GM18505 (cell line): ENCODE measurements around the gene ASS1.

Experiments
- ATAC-seq: cut with Tn5 transposase; IDR thresholded peaks from one replicate; pipeline ENCODE4 v1.9.1; 2021; ENCODE audit not compliant: unreplicated experiment
- POLR2A ChIP-seq: IDR thresholded peaks from 4 replicates; pipeline ENCODE4 v1.6.1; 2011; ENCODE audit warnings: borderline replicate concordance; ENCODE audit not compliant: insufficient read depth, insufficient read length; ENCODE audit errors: extremely low read depth

Gene ASS1

GRCh38 chr9:130527651-130528310 is 83.0 kb downstream of the ASS1 start:
- TF ChIP-seq POLR2A = no peak
- ATAC-seq = no peak

GRCh38 chr9:130528674-130529073 is 83.9 kb downstream of the ASS1 start:
- no peak for TF ChIP-seq POLR2A
- ATAC-seq = no peak

DNA sequence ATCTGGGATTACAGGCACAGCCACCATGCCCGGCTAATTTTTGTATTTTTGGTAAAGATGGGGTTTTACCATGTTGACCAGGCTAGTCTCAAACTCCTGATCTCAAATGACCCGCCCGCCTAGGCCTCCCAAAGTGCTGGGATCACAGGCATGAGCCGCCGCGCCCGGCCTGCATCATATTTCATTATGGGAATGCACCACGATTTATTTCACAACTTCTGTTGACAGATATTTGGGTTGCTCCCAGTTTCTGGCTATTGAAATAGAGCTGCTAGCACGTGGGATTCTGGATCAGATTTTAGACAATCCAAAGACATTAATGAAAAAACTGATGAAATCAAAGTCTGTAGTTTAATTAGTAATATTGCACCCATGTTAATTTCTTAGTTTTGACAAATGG is 86.2 kb downstream of the ASS1 start:
- no peak for TF ChIP-seq POLR2A
- no peak for ATAC-seq

- TF ChIP-seq POLR2A = no peak
- ATAC-seq = no peak
Measured at GRCh38 chr9:130531670-130532069, 86.9 kb downstream of the ASS1 start.

DNA sequence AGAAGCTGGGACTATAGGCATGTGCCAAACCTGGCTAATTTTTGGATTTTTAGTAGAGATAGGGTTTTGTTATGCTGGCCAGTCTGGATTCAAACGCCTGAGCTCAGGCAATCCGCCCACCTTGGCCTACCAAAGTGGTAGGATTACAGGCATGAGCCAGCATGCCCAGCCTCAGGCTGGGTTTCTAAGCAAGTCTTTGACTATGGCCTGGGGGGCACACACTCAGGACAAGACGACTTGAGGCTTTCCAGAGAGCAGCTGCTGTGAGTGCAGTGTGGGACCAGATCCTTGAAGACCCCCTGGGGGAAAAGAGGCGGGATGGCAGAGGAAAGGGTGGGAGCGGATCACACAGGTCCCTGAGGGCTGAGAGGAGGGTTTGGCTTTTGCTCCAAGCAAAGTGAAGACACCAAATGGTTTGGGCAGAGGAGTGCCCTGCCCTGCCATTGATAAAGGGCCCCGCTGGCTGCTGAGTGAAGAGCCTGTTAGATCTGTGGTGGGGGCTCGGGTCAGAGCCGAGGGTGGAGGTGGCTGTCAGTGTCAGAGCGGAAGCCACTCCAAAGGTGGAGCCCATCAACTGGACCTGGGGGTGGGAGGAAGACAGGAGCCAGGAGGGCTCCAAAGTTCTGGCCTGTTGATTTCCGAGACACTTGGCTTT is 87.8 kb downstream of the ASS1 start:
- no peak for ATAC-seq

DNA sequence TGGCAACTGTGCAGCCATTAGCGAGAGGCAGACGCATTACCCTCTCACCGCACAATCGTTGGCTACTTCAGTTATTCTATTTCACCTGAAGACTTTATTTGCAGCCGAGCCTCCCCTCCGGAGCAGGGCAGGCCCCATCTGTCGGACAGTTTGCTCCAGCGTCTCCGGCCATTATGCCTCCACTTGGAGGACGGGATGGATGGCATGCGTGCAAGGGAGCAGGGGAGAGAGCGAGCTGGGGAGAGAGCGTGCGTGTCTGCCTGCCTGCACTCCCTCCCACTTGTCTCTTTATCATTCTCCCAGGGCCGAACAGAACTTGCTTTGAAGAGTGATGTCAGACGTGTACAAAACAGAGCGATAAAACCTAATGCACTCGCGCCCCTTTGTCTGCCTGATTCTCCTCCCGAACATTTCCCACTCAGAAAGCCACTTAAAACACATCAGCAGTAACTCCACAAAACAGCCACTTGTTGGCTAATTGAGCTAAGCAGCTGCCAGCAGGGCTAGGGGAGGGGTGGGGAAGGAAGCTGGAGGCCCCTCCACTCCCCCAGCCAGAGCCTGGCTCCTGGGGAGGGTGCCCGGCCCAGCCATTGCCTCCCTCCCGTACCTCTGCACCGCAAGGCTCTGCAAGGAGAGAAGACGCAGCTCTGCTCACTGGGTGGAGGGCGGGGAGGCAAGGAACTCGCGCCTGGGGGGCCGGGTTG is 91.2 kb downstream of the ASS1 start:
- no peak for TF ChIP-seq POLR2A
- ATAC-seq = no peak

More for the DNA sequence above, 87.8 kb downstream of the ASS1 start:
- no peak for TF ChIP-seq POLR2A

GRCh38 chr9:130536701-130537107 is 91.9 kb downstream of the ASS1 start:
- no peak for TF ChIP-seq POLR2A
- ATAC-seq = no peak

DNA sequence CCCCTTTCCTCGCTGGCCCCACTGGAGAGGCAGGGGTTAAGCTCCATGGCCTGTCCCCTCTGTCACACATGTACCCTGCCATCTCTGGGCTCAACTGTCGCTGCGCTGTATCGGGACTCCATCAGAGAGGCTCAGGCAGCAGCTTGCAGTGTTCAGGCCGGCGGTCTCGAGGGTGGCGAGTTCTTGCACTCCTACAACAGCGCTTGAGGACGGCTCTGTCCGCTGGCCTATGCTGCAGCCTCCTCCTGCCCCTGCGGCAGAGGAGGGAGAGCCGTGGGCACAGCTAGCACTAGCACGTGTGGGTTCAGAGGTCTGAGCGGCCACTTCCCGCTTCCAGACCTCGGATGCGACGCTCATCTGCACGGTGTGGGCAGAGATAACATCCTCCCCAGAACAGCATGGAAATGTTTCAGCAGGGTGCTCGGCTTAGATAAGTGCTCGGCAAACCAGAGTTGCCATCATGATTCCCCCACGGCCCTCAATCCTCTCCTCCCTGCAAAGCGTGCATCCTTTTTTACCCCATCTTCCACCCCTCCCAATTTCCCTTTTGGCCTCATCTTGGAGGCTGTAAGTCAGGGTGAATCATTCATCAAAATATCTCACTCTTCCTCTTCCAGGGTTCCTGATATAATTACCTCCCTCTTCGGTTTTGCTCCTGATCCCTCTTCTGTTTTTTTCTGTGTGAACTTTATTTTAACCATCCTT is 92.7 kb downstream of the ASS1 start:
- TF ChIP-seq POLR2A = no peak
- ATAC-seq = no peak

- no peak for ATAC-seq
- TF ChIP-seq POLR2A = no peak
Measured at GRCh38 chr9:130539420-130540223, 94.9 kb downstream of the ASS1 start.

DNA sequence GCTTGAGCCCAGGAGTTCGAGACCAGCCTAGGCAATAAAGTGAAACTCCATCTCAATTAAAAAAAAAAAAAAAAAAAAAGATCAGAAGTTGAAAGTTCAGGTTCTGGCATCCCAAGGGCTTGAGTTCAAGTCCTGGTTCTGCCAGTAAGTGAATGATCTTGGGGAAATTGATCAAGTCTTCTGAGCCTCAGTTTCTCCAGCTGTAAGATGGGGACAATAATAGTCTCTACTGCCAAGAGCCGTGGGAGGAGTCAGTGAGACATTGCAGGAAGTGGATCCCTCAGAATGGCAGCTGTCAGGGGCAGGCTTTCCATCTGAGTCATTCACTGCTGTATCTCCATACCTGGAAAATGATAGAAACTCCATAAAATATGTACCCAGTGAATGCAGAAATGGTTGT is 96.8 kb downstream of the ASS1 start:
- no peak for TF ChIP-seq POLR2A
- ATAC-seq = no peak

GRCh38 chr9:130542038-130542437 is 97.3 kb downstream of the ASS1 start:
- no peak for ATAC-seq
- TF ChIP-seq POLR2A = no peak

- no peak for ATAC-seq
- TF ChIP-seq POLR2A = no peak
Measured at GRCh38 chr9:130542457-130543228, 97.9 kb downstream of the ASS1 start.

- no peak for ATAC-seq
- no peak for TF ChIP-seq POLR2A
Measured at GRCh38 chr9:130543368-130543767, 98.6 kb downstream of the ASS1 start.

- no peak for TF ChIP-seq POLR2A
- ATAC-seq = no peak
Measured at GRCh38 chr9:130543859-130544258, 99.1 kb downstream of the ASS1 start.
